ENCODE data around the gene RRP36. TPM values are rescaled to one million over a fixed set of nuclear protein-coding genes. Genes with fewer than 3 reads are reported as not detected.
A peak's percentile ranks its signal among the peaks of the same experiment; 100 is the strongest.

RRP36 gene
- total and polyA plus RNA-seq, 2 of the 8 experiments (the other 6 are each of a cell fraction or from before 2014, with no cell fraction given) = 33.9 to 92.3 TPM

GRCh38 chr6:43013843-43014433 lies 7.5 kb upstream of the RRP36 start, which contains the start of the genes KLHDC3 and MEA1 (continued):
- TF ChIP-seq SAP30 (IDR thresholded peaks at IDR 0.05; ENCODE audit: insufficient read depth, insufficient replicate concordance, low read length) = no peak
- no peak for TF ChIP-seq RXRA (IDR thresholded peaks at IDR 0.05; ENCODE audit: insufficient read depth, low read depth, low read length)
- no peak for TF ChIP-seq EZH2 (IDR thresholded peaks at IDR 0.05; ENCODE audit: low read depth, low read length, severe bottlenecking)
- no peak for TF ChIP-seq YY1 (IDR thresholded peaks at IDR 0.05; ENCODE audit: low read depth, low read length)
- TF ChIP-seq ATF2 (IDR thresholded peaks at IDR 0.05; ENCODE audit: low read length) = no peak
- no peak for TF ChIP-seq SP2 (IDR thresholded peaks at IDR 0.05; ENCODE audit: low read length)
- TF ChIP-seq ASH2L (IDR thresholded peaks at IDR 0.05; ENCODE audit: low read length) = peak; percentile 97
- no peak for TF ChIP-seq RNF2 (IDR thresholded peaks at IDR 0.05; ENCODE audit: borderline replicate concordance, low read depth, low read length, missing control alignments, poor library complexity, severe bottlenecking)
- TF ChIP-seq MAFK (IDR thresholded peaks at IDR 0.05; ENCODE audit: low read depth, low read length) = no peak
- TF ChIP-seq TCF12 (IDR thresholded peaks at IDR 0.05; ENCODE audit: low read depth, low read length) = 0 out of 2 replicates have a peak, but pooled peaks have one; percentile 42
- TF ChIP-seq MAX (IDR thresholded peaks at IDR 0.05) = peak; percentile 99
- no peak for TF ChIP-seq CBX8 (IDR thresholded peaks at IDR 0.05; ENCODE audit: borderline replicate concordance, low read depth, low read length)
- peak; percentile 87 for TF ChIP-seq CREB1 (IDR thresholded peaks at IDR 0.05)
- no peak for TF ChIP-seq CBX5 (IDR thresholded peaks at IDR 0.05; ENCODE audit: low read depth, low read length)
- no peak for TF ChIP-seq ZNF274 (IDR thresholded peaks at IDR 0.05; ENCODE audit: borderline replicate concordance, extremely low read depth, low read length)
- no peak for TF ChIP-seq TBP (IDR thresholded peaks at IDR 0.05; ENCODE audit: low read depth, low read length)
- peak in 1 of 2 experiments; percentile 80; a peak in 2 of 4 replicates for TF ChIP-seq HDAC2 (IDR thresholded peaks at IDR 0.05; ENCODE audit: borderline replicate concordance in 1 of 2, low read depth in 2 of 2, low read length in 2 of 2)
- 0 out of 2 replicates have a peak, but pooled peaks have one; percentile 40 for TF ChIP-seq ATF3 (IDR thresholded peaks at IDR 0.05; ENCODE audit: insufficient read depth, low read depth, low read length)
- TF ChIP-seq KDM5A (IDR thresholded peaks at IDR 0.05; ENCODE audit: low read length) = no peak
- TF ChIP-seq GTF2F1 (IDR thresholded peaks at IDR 0.05; ENCODE audit: borderline replicate concordance, low read depth, low read length) = no peak
- TF ChIP-seq BRCA1 (IDR thresholded peaks at IDR 0.05; ENCODE audit: low read depth, low read length) = no peak; the same call in 1 of the 2 replicates
- TF ChIP-seq CTBP2 (IDR thresholded peaks at IDR 0.05; ENCODE audit: borderline replicate concordance, insufficient read depth, insufficient read length, low read length) = no peak
